Measurements from ENCODE around the gene GJB3.

DNA sequence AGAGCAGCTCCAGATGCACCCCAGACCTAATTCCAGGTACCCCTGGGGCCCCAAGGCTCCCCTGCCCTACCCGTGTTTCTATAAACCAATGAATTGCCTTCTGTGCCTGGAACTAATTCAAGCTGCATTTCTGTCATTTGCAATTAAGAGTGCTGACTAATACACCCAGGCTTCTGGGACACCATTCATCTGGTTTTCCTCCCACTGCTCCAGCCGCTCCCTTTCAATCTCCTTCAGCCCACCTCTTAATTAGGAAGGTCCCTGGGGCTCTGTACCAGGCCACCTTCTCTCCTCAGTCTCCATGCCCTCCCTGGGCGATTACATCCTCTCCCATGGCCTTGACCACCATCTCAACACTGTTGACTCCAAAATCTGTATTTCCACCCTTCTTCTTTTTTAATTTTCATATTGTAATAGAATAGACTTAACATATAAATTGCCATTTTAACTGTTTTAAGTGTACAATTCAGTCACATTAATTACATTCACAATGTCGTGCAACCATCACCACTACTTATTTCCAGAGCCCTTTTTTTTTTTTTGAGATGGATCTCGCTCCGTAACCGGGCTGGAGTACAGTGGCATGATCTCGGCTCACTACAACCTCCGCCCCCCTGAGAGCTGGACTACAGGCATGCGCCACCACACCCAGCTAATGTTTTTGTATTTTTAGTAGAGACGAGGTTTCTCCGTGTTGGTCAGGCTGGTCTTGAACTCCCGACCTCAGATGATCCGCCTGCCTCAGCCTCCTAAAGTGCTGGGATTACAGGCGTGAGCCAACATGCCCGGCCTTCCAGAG lies 9.2 kb upstream of the GJB3 start:
- TF ChIP-seq, protein P1, sequence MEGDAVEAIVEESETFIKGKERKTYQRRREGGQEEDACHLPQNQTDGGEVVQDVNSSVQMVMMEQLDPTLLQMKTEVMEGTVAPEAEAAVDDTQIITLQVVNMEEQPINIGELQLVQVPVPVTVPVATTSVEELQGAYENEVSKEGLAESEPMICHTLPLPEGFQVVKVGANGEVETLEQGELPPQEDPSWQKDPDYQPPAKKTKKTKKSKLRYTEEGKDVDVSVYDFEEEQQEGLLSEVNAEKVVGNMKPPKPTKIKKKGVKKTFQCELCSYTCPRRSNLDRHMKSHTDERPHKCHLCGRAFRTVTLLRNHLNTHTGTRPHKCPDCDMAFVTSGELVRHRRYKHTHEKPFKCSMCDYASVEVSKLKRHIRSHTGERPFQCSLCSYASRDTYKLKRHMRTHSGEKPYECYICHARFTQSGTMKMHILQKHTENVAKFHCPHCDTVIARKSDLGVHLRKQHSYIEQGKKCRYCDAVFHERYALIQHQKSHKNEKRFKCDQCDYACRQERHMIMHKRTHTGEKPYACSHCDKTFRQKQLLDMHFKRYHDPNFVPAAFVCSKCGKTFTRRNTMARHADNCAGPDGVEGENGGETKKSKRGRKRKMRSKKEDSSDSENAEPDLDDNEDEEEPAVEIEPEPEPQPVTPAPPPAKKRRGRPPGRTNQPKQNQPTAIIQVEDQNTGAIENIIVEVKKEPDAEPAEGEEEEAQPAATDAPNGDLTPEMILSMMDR (IDR thresholded peaks at IDR 0.05) = no peak
- TF ChIP-seq POLR2A (IDR thresholded peaks at IDR 0.05) = no peak
